Calu3 (cell line): ENCODE measurements around the gene FOXO1. TPM values are rescaled to one million over a fixed set of nuclear protein-coding genes. Genes with fewer than 3 reads are reported as not detected.

ENCODE experiments used
- BruUV-seq: library from RNA; stranded (reverse); fragments of 400-500 nt; replicated peaks from 2 replicates; lab custom pipeline; 2021; lab: Mats Ljungman, UMichigan
- CTCF ChIA-PET: fragments of 300-600 bp; sonication (Branson Sonifier 250); formaldehyde crosslinking; loops from one replicate; lab custom pipeline; 2022; ENCODE audit warnings: antibody characterized with exemption; lab: Charles Lee
- DNase-seq: peaks from one replicate; pipeline ENCODE4 v3.0.0; 2022
- H3K27ac Mint-ChIP-seq: one replicate; pipeline ENCODE4 v1.8.0; 2022; ENCODE audit warnings: mixed read lengths; ENCODE audit not compliant: unreplicated experiment
- H3K27me3 Mint-ChIP-seq: one replicate; pipeline ENCODE4 v1.8.0; 2022; ENCODE audit warnings: mixed read lengths; ENCODE audit not compliant: unreplicated experiment
- H3K36me3 Mint-ChIP-seq: one replicate; pipeline ENCODE4 v1.8.0; 2022; ENCODE audit warnings: mild to moderate bottlenecking, moderate library complexity, mixed read lengths; ENCODE audit not compliant: insufficient read depth, unreplicated experiment
- H3K4me1 Mint-ChIP-seq: one replicate; pipeline ENCODE4 v1.8.0; 2022; ENCODE audit warnings: mild to moderate bottlenecking, low read depth, mixed read lengths; ENCODE audit not compliant: unreplicated experiment
- H3K4me3 Mint-ChIP-seq: one replicate; pipeline ENCODE4 v1.8.0; 2022; ENCODE audit warnings: mild to moderate bottlenecking, low read depth, moderate library complexity, mixed read lengths; ENCODE audit not compliant: unreplicated experiment
- H3K9me3 Mint-ChIP-seq: one replicate; pipeline ENCODE4 v1.8.0; 2022; ENCODE audit warnings: low read depth, mixed read lengths; ENCODE audit not compliant: unreplicated experiment
- intact Hi-C: fragments of 100-400 bp; cut with micrococcal nuclease; formaldehyde crosslinking; loops from one replicate; pipeline ENCODE4 v1.10.0; 2022; ENCODE audit not compliant: unreplicated experiment
- total RNA-seq: library from RNA; stranded (reverse); gene quantifications from 2 replicates; pipeline ENCODE4 v1.2.3, GENCODE V29; 2022
- TF ChIP-seq, protein P1 (sequence below): fragments of 200-600 bp; IDR thresholded peaks from one replicate; pipeline ENCODE4 v1.8.0; 2022; ENCODE audit warnings: antibody characterized with exemption; ENCODE audit not compliant: unreplicated experiment

The FOXO1 gene
- total RNA-seq, 1 experiment from 2014 or later: 11.3 TPM

GRCh38 chr13:40527914-40528313 is 138.5 kb downstream of the FOXO1 start:
- TF ChIP-seq, protein P1, sequence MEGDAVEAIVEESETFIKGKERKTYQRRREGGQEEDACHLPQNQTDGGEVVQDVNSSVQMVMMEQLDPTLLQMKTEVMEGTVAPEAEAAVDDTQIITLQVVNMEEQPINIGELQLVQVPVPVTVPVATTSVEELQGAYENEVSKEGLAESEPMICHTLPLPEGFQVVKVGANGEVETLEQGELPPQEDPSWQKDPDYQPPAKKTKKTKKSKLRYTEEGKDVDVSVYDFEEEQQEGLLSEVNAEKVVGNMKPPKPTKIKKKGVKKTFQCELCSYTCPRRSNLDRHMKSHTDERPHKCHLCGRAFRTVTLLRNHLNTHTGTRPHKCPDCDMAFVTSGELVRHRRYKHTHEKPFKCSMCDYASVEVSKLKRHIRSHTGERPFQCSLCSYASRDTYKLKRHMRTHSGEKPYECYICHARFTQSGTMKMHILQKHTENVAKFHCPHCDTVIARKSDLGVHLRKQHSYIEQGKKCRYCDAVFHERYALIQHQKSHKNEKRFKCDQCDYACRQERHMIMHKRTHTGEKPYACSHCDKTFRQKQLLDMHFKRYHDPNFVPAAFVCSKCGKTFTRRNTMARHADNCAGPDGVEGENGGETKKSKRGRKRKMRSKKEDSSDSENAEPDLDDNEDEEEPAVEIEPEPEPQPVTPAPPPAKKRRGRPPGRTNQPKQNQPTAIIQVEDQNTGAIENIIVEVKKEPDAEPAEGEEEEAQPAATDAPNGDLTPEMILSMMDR: no peak
- intact Hi-C loops: no loop called here

DNA sequence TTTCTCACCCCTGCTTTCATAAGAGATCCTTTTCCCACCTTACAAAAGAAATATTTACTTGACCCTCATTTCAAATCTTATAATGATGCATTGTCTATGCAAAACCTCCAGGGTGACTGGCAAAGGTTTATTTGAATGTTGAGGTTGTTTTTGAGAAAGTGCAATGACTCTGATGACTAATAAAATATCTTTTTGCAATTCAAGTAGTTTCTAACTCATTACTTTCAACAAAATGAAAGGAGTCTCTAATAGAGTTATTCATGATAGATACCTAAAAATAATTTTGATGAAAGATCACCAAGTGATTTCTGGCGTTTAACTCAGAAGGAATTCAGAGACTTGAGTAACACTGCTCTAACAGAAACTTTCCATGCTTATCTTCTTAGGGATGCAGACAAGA is 144.2 kb downstream of the FOXO1 start:
- no TSS peak for BruUV-seq

More at GRCh38 chr13:40527914-40528313, 138.5 kb downstream of the FOXO1 start:
- H3K4me3 Mint-ChIP-seq: no peak overlapping the region
- peaks cover 5% of the 10 kb centered on the region for H3K36me3 Mint-ChIP-seq
- no peaks in the 10 kb centered on the region for H3K4me1 Mint-ChIP-seq
- no peaks in the 10 kb centered on the region for H3K9me3 Mint-ChIP-seq
- no TSS peak for BruUV-seq
- H3K27ac Mint-ChIP-seq: no peak overlapping the region
- no peaks in the 10 kb centered on the region for H3K27me3 Mint-ChIP-seq
- DNase-seq: no peak
- CTCF ChIA-PET: no interaction called here

GRCh38 chr13:40520916-40521315 is 145.5 kb downstream of the FOXO1 start:
- DNase-seq: no peak
- CTCF ChIA-PET: no interaction called here
- intact Hi-C loops: no loop called here
- peaks cover 12% of the 10 kb centered on the region for H3K4me1 Mint-ChIP-seq
- H3K27me3 Mint-ChIP-seq: no peaks in the 10 kb centered on the region
- no TSS peak for BruUV-seq
- TF ChIP-seq, protein P1: no peak
- peaks cover 5% of the 10 kb centered on the region for H3K36me3 Mint-ChIP-seq
- H3K4me3 Mint-ChIP-seq: no peak overlapping the region
- no peaks in the 10 kb centered on the region for H3K9me3 Mint-ChIP-seq
- no peak overlapping the region for H3K27ac Mint-ChIP-seq

More for the DNA sequence above, 144.2 kb downstream of the FOXO1 start:
- H3K27ac Mint-ChIP-seq: no peak overlapping the region
- TF ChIP-seq, protein P1: no peak
- peaks cover 5% of the 10 kb centered on the region for H3K36me3 Mint-ChIP-seq
- no peak for DNase-seq
- CTCF ChIA-PET: no interaction called here
- H3K4me3 Mint-ChIP-seq: no peak overlapping the region
- H3K9me3 Mint-ChIP-seq: no peaks in the 10 kb centered on the region
- no peaks in the 10 kb centered on the region for H3K27me3 Mint-ChIP-seq
- peaks cover 12% of the 10 kb centered on the region for H3K4me1 Mint-ChIP-seq
- intact Hi-C loops: no loop called here

- CTCF ChIA-PET: no interaction called here
- BruUV-seq: no TSS peak
- H3K9me3 Mint-ChIP-seq: no peaks in the 10 kb centered on the region
- no peak overlapping the region for H3K4me3 Mint-ChIP-seq
- intact Hi-C loops: no loop called here
- H3K36me3 Mint-ChIP-seq: no peaks in the 10 kb centered on the region
- peaks cover 12% of the 10 kb centered on the region for H3K4me1 Mint-ChIP-seq
- no peak for DNase-seq
- TF ChIP-seq, protein P1: no peak
- H3K27me3 Mint-ChIP-seq: no peaks in the 10 kb centered on the region
- no peak overlapping the region for H3K27ac Mint-ChIP-seq
Observed at GRCh38 chr13:40519637-40520036, 146.8 kb downstream of the FOXO1 start.
